VCaP (cell line): ENCODE results near the gene LIPM.

Experiments
- H3K27ac ChIP-seq: fragments of 450-650 bp; 2 replicates; pipeline ENCODE4 v1.5.1; 2017
- CTCF ChIP-seq: fragments of 450-650 bp; conservative IDR thresholded peaks from 2 replicates; pipeline ENCODE4 v1.5.1; 2017; ENCODE audit warnings: mild to moderate bottlenecking, moderate library complexity

The LIPM gene

GRCh38 chr10:88819290-88819689, 16.8 kb downstream of the LIPM start:
- TF ChIP-seq CTCF, result no peak
- no peak overlapping the region for H3K27ac ChIP-seq

GRCh38 chr10:88820748-88821401, 18.3 kb downstream of the LIPM start:
- TF ChIP-seq CTCF, result no peak

GRCh38 chr10:88826388-88826787, 23.9 kb downstream of the LIPM start:
- no peak for TF ChIP-seq CTCF
- H3K27ac ChIP-seq, result no peak overlapping the region

More at GRCh38 chr10:88820748-88821401, 18.3 kb downstream of the LIPM start:
- peak overlapping the region; percentile 25 for H3K27ac ChIP-seq

GRCh38 chr10:88827671-88828070, 25.1 kb downstream of the LIPM start:
- H3K27ac ChIP-seq, result no peak overlapping the region

GRCh38 chr10:88828310-88828709, 25.8 kb downstream of the LIPM start:
- no peak for TF ChIP-seq CTCF
- H3K27ac ChIP-seq, result no peak overlapping the region

More at GRCh38 chr10:88827671-88828070, 25.1 kb downstream of the LIPM start:
- TF ChIP-seq CTCF, result no peak

- no peak for TF ChIP-seq CTCF
Measured at GRCh38 chr10:88830643-88831268, 28.2 kb downstream of the LIPM start.

GRCh38 chr10:88831709-88832108, 29.2 kb downstream of the LIPM start:
- TF ChIP-seq CTCF, result no peak
- no peak overlapping the region for H3K27ac ChIP-seq

More at GRCh38 chr10:88830643-88831268, 28.2 kb downstream of the LIPM start:
- no peak overlapping the region for H3K27ac ChIP-seq
